GM12865 (cell line): ENCODE results near the gene CEP295NL.
A peak's percentile ranks its signal among the peaks of the same experiment; 100 is the strongest.
"Not testable (repeated sequence)": the region's sequence is repeated elsewhere in the genome, so short reads cannot be mapped to it uniquely, and the experiment has no call there.

Source experiments
- DNase-seq: peaks from one replicate; pipeline ENCODE4 v3.0.0; 2010; ENCODE audit warnings: low read depth
- H3K4me3 ChIP-seq: 2 replicates; pipeline ENCODE4 v1.5.1; 2011; ENCODE audit warnings: mild to moderate bottlenecking, low read depth, low read length, control low read depth
- CTCF ChIP-seq: IDR thresholded peaks from 2 replicates; pipeline ENCODE4 v1.5.1; 2011; ENCODE audit warnings: low read length, control low read depth, low read depth, inconsistent platforms; ENCODE audit not compliant: insufficient read depth; ENCODE audit errors: missing control alignments

Gene CEP295NL

GRCh38 chr17:78873519-78874340 is 29.3 kb downstream of the CEP295NL start:
- no peak overlapping the region for H3K4me3 ChIP-seq
- TF ChIP-seq CTCF: no peak
- no peak for DNase-seq

- DNase-seq: no peak
- no peak for TF ChIP-seq CTCF
- H3K4me3 ChIP-seq: no peak overlapping the region
These were observed 30.5 kb downstream of the CEP295NL start for GRCh38 chr17:78872486-78872885.

- TF ChIP-seq CTCF: no peak
- no peak overlapping the region for H3K4me3 ChIP-seq
- no peak for DNase-seq
These were observed 32.4 kb downstream of the CEP295NL start for GRCh38 chr17:78870621-78871020.

GRCh38 chr17:78868391-78868790 is 34.6 kb downstream of the CEP295NL start:
- TF ChIP-seq CTCF: no peak
- no peak overlapping the region for H3K4me3 ChIP-seq
- no peak for DNase-seq

GRCh38 chr17:78867046-78867445 is 36.0 kb downstream of the CEP295NL start:
- DNase-seq, H3K4me3 ChIP-seq: not testable (repeated sequence)

GRCh38 chr17:78865682-78866390 is 37.2 kb downstream of the CEP295NL start:
- DNase-seq: peak; percentile 68
- H3K4me3 ChIP-seq: no peak overlapping the region
- TF ChIP-seq CTCF: peak; percentile 87

- no peak overlapping the region for H3K4me3 ChIP-seq
- DNase-seq: no peak
These were observed 38.9 kb downstream of the CEP295NL start for GRCh38 chr17:78864117-78864516.

More at GRCh38 chr17:78864117-78864516, 38.9 kb downstream of the CEP295NL start:
- TF ChIP-seq CTCF: no peak
